Amniotic epithelial cell (primary cell): ENCODE results near the gene NBPF3.
A peak's percentile ranks its signal among the peaks of the same experiment; 100 is the strongest.
"Not testable (repeated sequence)": the region's sequence is repeated elsewhere in the genome, so short reads cannot be mapped to it uniquely, and the experiment has no call there.

Experiments used
- DNase-seq: peaks from one replicate; pipeline ENCODE4 v3.0.0-alpha.2; 2010; ENCODE audit warnings: low read depth

Gene NBPF3

GRCh38 chr1:21439721-21440629 lies at the start of gene NBPF3:
TSS of gene NBPF3 (plus strand) at chr1:21440137. CDS start at chr1:21445087, 4,950 bp downstream.
- peak; percentile 69 for DNase-seq

GRCh38 chr1:21391497-21391896 lies 48.4 kb upstream of the NBPF3 start:
- no peak for DNase-seq

- DNase-seq = no peak
Observed at GRCh38 chr1:21392587-21393263, 47.2 kb upstream of the NBPF3 start.

GRCh38 chr1:21396516-21396915 lies 43.4 kb upstream of the NBPF3 start:
- DNase-seq = no peak

- DNase-seq = no peak
Observed at GRCh38 chr1:21397813-21398188, 42.1 kb upstream of the NBPF3 start.

GRCh38 chr1:21401726-21402346 lies 38.1 kb upstream of the NBPF3 start:
- DNase-seq = not testable (repeated sequence)

- no peak for DNase-seq
Observed at GRCh38 chr1:21406659-21407058, 33.3 kb upstream of the NBPF3 start.

- DNase-seq = peak; percentile 38
Observed at GRCh38 chr1:21409897-21410296, 30.0 kb upstream of the NBPF3 start.

- no peak for DNase-seq
Observed at GRCh38 chr1:21414015-21414414, 25.9 kb upstream of the NBPF3 start.

GRCh38 chr1:21420378-21420777 lies 19.6 kb upstream of the NBPF3 start:
- DNase-seq = not testable (repeated sequence)

- not testable (repeated sequence) for DNase-seq
Observed at GRCh38 chr1:21421307-21421706, 18.6 kb upstream of the NBPF3 start.

- not testable (repeated sequence) for DNase-seq
Observed at GRCh38 chr1:21427798-21428480, 12.0 kb upstream of the NBPF3 start.

GRCh38 chr1:21428481-21429073 lies 11.4 kb upstream of the NBPF3 start:
- not testable (repeated sequence) for DNase-seq

GRCh38 chr1:21429210-21429609 lies 10.7 kb upstream of the NBPF3 start:
- not testable (repeated sequence) for DNase-seq

GRCh38 chr1:21430875-21431274 lies 9.1 kb upstream of the NBPF3 start:
- DNase-seq = not testable (repeated sequence)

GRCh38 chr1:21434394-21434793 lies 5.5 kb upstream of the NBPF3 start:
- no peak for DNase-seq

GRCh38 chr1:21435646-21436487 lies 4.1 kb upstream of the NBPF3 start:
- no peak for DNase-seq

GRCh38 chr1:21436488-21437340 lies 3.2 kb upstream of the NBPF3 start:
- peak; percentile 13 for DNase-seq

GRCh38 chr1:21437341-21437640 lies 2.6 kb upstream of the NBPF3 start:
- no peak for DNase-seq
